SK-N-SH (cell line): ENCODE results near the gene GRM5.

ENCODE experiments used
- CHD2 ChIP-seq: fragments of 150-350 bp; IDR thresholded peaks from 2 replicates; pipeline ENCODE4 v1.6.1; 2018; ENCODE audit warnings: low read length; ENCODE audit not compliant: partially characterized antibody
- CTCF ChIP-seq: fragments of 200-600 bp; sonication (generic); IDR thresholded peaks from 2 replicates; pipeline ENCODE4 v1.6.1; 2017; ENCODE audit warnings: antibody characterized with exemption, mild to moderate bottlenecking, moderate library complexity
- POLR2AphosphoS5 ChIP-seq: IDR thresholded peaks from 2 replicates; pipeline ENCODE4 v1.6.1; 2012; ENCODE audit warnings: low read depth, low read length
- RAD21 ChIP-seq: IDR thresholded peaks from 2 replicates; pipeline ENCODE4 v1.6.1; 2012; ENCODE audit warnings: mild to moderate bottlenecking, low read length
- RXRA ChIP-seq: IDR thresholded peaks from 2 replicates; pipeline ENCODE4 v1.4.0; 2012; ENCODE audit warnings: low read depth, mild to moderate bottlenecking, borderline replicate concordance
- SIN3A ChIP-seq: IDR thresholded peaks from 2 replicates; pipeline ENCODE4 v1.6.1; 2012; ENCODE audit warnings: low read depth, mild to moderate bottlenecking, low read length, moderate library complexity, borderline replicate concordance
- TAF1 ChIP-seq: IDR thresholded peaks from 2 replicates; pipeline ENCODE4 v1.6.1; 2012; ENCODE audit warnings: low read depth, mild to moderate bottlenecking, low read length, moderate library complexity, borderline replicate concordance
- TCF12 ChIP-seq: IDR thresholded peaks from 2 replicates; pipeline ENCODE4 v1.4.0; 2012
- YY1 ChIP-seq: IDR thresholded peaks from 2 replicates; pipeline ENCODE4 v1.4.0; 2012; ENCODE audit warnings: low read depth, mild to moderate bottlenecking

DNA sequence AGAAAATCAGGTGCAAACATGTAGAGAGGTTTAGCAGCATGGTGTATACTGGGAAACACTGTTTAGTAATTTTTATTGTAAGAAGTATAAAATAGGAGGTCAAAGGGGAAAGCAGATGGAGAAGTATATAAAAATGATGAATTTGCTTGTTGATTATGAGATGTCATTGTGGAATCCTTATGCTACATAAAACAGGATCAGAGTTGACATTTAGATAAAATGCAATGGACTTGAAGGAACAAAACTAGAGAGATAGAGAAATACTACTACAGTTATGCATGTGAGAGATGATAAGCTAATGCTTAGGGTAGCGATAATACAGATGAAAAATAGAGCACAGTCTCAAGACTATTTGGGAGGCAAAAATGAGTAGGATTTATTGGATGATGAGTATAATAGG is 536.4 kb downstream of the GRM5 start:
- TF ChIP-seq CHD2 (no peak), POLR2AphosphoS5 (no peak), CTCF (no peak), RAD21 (no peak), TAF1 (no peak), TCF12 (no peak), RXRA (no peak), YY1 (no peak), SIN3A (no peak)
